AG04450 (cell line): ENCODE measurements around the gene FTSJ1. TPM values are rescaled to one million over a fixed set of nuclear protein-coding genes. Genes with fewer than 3 reads are reported as not detected.

Experiments
- CTCF ChIA-PET: fragments of 300-600, 350-600 bp; formaldehyde crosslinking; extraction: SDS; loops from one replicate; lab custom pipeline; 2022; ENCODE audit warnings: antibody characterized with exemption, inconsistent platforms; lab: Charles Lee
- POLR2A ChIA-PET: fragments of 350-600 bp; formaldehyde crosslinking; extraction: SDS; loops from one replicate; lab custom pipeline; 2021; ENCODE audit warnings: antibody characterized with exemption, inconsistent platforms; lab: Yijun Ruan, JAX
- DNase-seq: peaks from one replicate; pipeline ENCODE4 v3.0.0-alpha.2; 2011; ENCODE audit warnings: low read depth, low spot score
- H3K27ac ChIP-seq: one replicate; pipeline ENCODE4 v1.5.1; 2012; ENCODE audit warnings: low read depth, low read length, control low read depth
- H3K27me3 ChIP-seq: one replicate; pipeline ENCODE4 v1.6.0; 2012; ENCODE audit warnings: low read length; ENCODE audit not compliant: control insufficient read depth, insufficient read depth
- H3K4me3 ChIP-seq: 2 replicates; pipeline ENCODE4 v1.5.1; 2011; ENCODE audit warnings: mild to moderate bottlenecking, low read depth, low read length, control low read depth
- H3K9me3 ChIP-seq: 2 replicates; pipeline ENCODE4 v1.5.1; 2012; ENCODE audit warnings: low read length; ENCODE audit not compliant: control insufficient read depth, insufficient read depth
- polyA plus RNA-seq: library from polyadenylated mRNA; depleted of rRNA; stranded (reverse); fragments of >200 nt; gene quantifications from 2 replicates; pipeline ENCODE4 v1.2.3, GENCODE V29; 2011
- TF ChIP-seq, protein P1 (sequence below): IDR thresholded peaks from 2 replicates; pipeline ENCODE4 v1.5.1; 2011; ENCODE audit warnings: low read depth, low read length, control low read depth, inconsistent platforms

FTSJ1 gene
- polyA plus RNA-seq, 1 experiment: 19.7 TPM

DNA sequence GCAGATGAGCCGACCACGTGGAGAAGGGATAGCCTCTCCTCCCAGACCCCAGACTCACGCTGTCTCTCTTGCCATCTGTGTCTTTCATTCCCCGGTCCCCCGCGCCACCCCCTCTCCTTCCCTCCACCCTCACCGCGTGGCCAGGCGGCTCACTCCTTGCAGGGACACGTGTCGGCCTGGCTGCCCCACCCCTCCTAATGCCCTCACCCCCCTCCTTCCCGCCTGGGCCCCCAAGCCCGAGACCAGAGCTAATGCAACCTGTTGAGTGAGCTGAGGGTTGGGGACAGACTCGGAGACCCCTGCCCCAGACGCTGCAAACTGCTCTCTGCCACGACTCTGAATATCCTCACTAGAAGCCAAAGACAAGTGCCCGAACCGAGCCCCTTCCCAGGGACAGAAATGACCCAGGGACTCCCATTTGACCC lies 7.7 kb upstream of the FTSJ1 start:
- H3K27ac ChIP-seq: no peak overlapping the region
- TF ChIP-seq, protein P1, sequence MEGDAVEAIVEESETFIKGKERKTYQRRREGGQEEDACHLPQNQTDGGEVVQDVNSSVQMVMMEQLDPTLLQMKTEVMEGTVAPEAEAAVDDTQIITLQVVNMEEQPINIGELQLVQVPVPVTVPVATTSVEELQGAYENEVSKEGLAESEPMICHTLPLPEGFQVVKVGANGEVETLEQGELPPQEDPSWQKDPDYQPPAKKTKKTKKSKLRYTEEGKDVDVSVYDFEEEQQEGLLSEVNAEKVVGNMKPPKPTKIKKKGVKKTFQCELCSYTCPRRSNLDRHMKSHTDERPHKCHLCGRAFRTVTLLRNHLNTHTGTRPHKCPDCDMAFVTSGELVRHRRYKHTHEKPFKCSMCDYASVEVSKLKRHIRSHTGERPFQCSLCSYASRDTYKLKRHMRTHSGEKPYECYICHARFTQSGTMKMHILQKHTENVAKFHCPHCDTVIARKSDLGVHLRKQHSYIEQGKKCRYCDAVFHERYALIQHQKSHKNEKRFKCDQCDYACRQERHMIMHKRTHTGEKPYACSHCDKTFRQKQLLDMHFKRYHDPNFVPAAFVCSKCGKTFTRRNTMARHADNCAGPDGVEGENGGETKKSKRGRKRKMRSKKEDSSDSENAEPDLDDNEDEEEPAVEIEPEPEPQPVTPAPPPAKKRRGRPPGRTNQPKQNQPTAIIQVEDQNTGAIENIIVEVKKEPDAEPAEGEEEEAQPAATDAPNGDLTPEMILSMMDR: no peak
- DNase-seq: no peak
- no peaks in the 10 kb centered on the region for H3K9me3 ChIP-seq
- H3K4me3 ChIP-seq: peak overlapping the region; percentile 50
- POLR2A ChIA-PET: no interaction called here
- no peaks in the 10 kb centered on the region for H3K27me3 ChIP-seq
- CTCF ChIA-PET: interaction anchor here (1.1 kb wide), 1 partner anchor 385 kb away, joined by 5 read pairs; no protein-coding TSS in a partner anchor

DNA sequence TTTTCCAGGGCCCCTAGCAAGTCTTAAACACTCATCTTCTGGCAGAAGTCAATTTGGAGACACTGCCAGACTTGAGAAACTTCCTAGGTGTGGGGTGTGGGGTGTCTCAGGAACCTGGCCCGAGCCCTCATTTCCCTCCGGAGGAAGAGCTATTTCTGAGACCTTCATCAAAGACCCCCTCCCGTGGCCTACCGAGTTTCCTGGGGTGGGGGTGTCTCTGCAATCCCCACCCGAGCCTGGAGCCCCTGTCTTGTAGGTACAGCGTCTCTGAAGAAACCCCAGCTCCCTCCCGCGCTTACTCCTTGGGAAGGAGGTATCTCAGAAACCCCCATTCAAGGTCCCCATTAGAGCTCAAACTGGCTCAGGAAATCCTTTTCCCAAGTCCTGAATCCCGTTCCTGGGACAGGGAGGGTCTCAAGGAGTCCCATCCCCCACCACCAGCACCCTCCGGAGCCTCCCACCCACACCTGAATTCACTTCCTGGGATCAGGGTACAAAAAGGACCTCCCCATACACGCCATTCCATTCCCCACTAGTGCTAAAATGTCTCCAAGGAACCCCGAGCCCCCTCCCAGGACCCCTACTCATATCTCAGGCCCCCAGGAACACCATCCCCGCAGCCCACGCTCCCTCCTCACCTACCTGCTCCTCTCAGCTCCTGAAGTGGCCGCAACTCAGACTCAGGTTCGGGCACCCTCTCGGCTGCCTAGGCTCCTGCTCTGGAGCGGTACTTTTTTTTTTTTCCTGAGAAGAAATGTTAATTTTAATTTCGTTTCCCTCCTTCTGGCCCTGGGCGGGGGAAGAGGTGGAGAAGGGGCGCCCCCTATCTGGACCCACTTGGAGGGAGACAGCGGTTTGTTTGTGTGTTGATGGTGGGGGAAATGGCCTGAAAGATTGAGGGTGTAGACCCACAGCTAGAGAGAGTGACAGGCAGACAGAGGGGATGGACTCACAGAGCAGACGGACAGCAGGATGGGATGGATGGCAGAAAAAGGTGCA lies 7.0 kb upstream of the FTSJ1 start:
- DNase-seq: no peak
- POLR2A ChIA-PET: no interaction called here
- TF ChIP-seq, protein P1: peak; percentile 37
- no peaks in the 10 kb centered on the region for H3K9me3 ChIP-seq
- CTCF ChIA-PET: interaction anchor here (0.7 to 1.1 kb wide), 3 partner anchors 386 to 804 kb away, joined by 4 to 5 read pairs (median 4); no protein-coding TSS in a partner anchor
- H3K27ac ChIP-seq: no peak overlapping the region
- peak overlapping the region; percentile 49 for H3K4me3 ChIP-seq
- H3K27me3 ChIP-seq: no peaks in the 10 kb centered on the region

GRCh38 chrX:48470110-48470832 lies 5.7 kb upstream of the FTSJ1 start, which contains the start of gene SLC38A5:
Gene SLC38A5, minus strand, starts transcription at chrX:48470260. Its CDS starts 2,336 bp downstream, at chrX:48467924.
- Histone ChIP-seq H3K27me3 (no peaks in the 10 kb centered on the region), H3K27ac (no peak within 1 kb of the TSS), H3K9me3 (no peaks in the 10 kb centered on the region), H3K4me3 (peak within 1 kb of the TSS; percentile 49)
- ChIA-PET CTCF (no interaction called here), POLR2A (no interaction called here)
- no peak for DNase-seq
- TF ChIP-seq, protein P1: no peak

- H3K4me3 ChIP-seq: no peak overlapping the region
- ChIA-PET POLR2A (no interaction called here), CTCF (interaction anchor here (1.0 kb wide), 1 partner anchor 23 kb away, joined by 3 read pairs; no protein-coding TSS in a partner anchor)
- TF ChIP-seq, protein P1: no peak
- DNase-seq: no peak
- no peaks in the 10 kb centered on the region for H3K27me3 ChIP-seq
- H3K27ac ChIP-seq: no peak overlapping the region
- H3K9me3 ChIP-seq: no peaks in the 10 kb centered on the region
These were observed 5.2 kb upstream of the FTSJ1 start for GRCh38 chrX:48470833-48471118.
